GM12878 (cell line): ENCODE measurements around the gene PRKCE. TPM values are rescaled to one million over a fixed set of nuclear protein-coding genes. Genes with fewer than 3 reads are reported as not detected.

Source experiments
- ASH2L ChIP-seq: fragments of 300-600, 200-600 bp; sonication (generic); IDR thresholded peaks from 2 replicates; pipeline ENCODE4 v1.6.1; 2017; ENCODE audit warnings: low read depth, mild to moderate bottlenecking, borderline replicate concordance
- BCL11A ChIP-seq: IDR thresholded peaks from 2 replicates; pipeline ENCODE4 v1.6.1; 2011; ENCODE audit warnings: low read depth, low read length
- BHLHE40 ChIP-seq, 2 experiments: fragments of 450-650 bp in 1 of 2; IDR thresholded peaks; 2 replicates each; pipeline ENCODE4 v1.6.1; 2011 to 2017; ENCODE audit warnings: low read depth in 2 of 2, borderline replicate concordance in 1 of 2, improper control_type of control experiment in 1 of 2, low read length in 1 of 2, mild to moderate bottlenecking in 1 of 2
- CBX3 ChIP-seq: fragments of 200-600 bp; sonication (generic); IDR thresholded peaks from 2 replicates; pipeline ENCODE4 v1.6.1; 2016; ENCODE audit warnings: low read depth, borderline replicate concordance
- CEBPZ ChIP-seq: fragments of 150-350 bp; IDR thresholded peaks from 2 replicates; pipeline ENCODE4 v1.6.1; 2016; ENCODE audit warnings: low read depth, low read length
- E4F1 ChIP-seq: fragments of 450-650 bp; IDR thresholded peaks from 2 replicates; pipeline ENCODE4 v1.6.1; 2018; ENCODE audit warnings: borderline replicate concordance, mild to moderate bottlenecking; ENCODE audit not compliant: partially characterized antibody
- EED ChIP-seq: sonication (generic); IDR thresholded peaks from 2 replicates; pipeline ENCODE4 v1.6.1; 2016; ENCODE audit warnings: antibody characterized with exemption, low read depth
- ESRRA ChIP-seq: IDR thresholded peaks from 2 replicates; pipeline ENCODE4 v1.6.1; 2012; ENCODE audit warnings: mild to moderate bottlenecking, low read length, improper control_type of control experiment
- HCFC1 ChIP-seq: fragments of 150-350 bp; IDR thresholded peaks from 2 replicates; pipeline ENCODE4 v1.6.1; 2014; ENCODE audit warnings: low read length
- MYC ChIP-seq: IDR thresholded peaks from 2 replicates; pipeline ENCODE4 v1.6.1; 2011; ENCODE audit warnings: mild to moderate bottlenecking, low read length, moderate library complexity, inconsistent platforms; ENCODE audit not compliant: insufficient read depth, insufficient replicate concordance, insufficient read length, severe bottlenecking
- NBN ChIP-seq: fragments of 450-650 bp; IDR thresholded peaks from 2 replicates; pipeline ENCODE4 v1.6.1; 2016
- RFX5 ChIP-seq: IDR thresholded peaks from 2 replicates; pipeline ENCODE4 v1.6.1; 2011; ENCODE audit warnings: low read depth, low read length, improper control_type of control experiment
- SMAD5 ChIP-seq: IDR thresholded peaks from 2 replicates; pipeline ENCODE4 v1.6.1; 2016; ENCODE audit warnings: antibody characterized with exemption, low read depth
- SUZ12 ChIP-seq: fragments of 200-600 bp; sonication (generic); IDR thresholded peaks from one replicate; pipeline ENCODE4 v1.6.1; 2018; ENCODE audit warnings: antibody characterized with exemption, mild to moderate bottlenecking; ENCODE audit not compliant: unreplicated experiment
- TBL1XR1 ChIP-seq: IDR thresholded peaks from 2 replicates; pipeline ENCODE4 v1.6.1; 2012; ENCODE audit warnings: low read depth, low read length, improper control_type of control experiment
- TCF12 ChIP-seq: IDR thresholded peaks from 2 replicates; pipeline ENCODE4 v1.6.1; 2011; ENCODE audit warnings: low read depth, mild to moderate bottlenecking, low read length
- USF2 ChIP-seq: IDR thresholded peaks from 2 replicates; pipeline ENCODE4 v1.6.1; 2011; ENCODE audit warnings: low read depth, low read length, improper control_type of control experiment, borderline replicate concordance
- ZBTB40 ChIP-seq: fragments of 450-650 bp; IDR thresholded peaks from 2 replicates; pipeline ENCODE4 v1.6.1; 2016; ENCODE audit warnings: mild to moderate bottlenecking, moderate library complexity, borderline replicate concordance
- ZNF622 ChIP-seq: fragments of 450-650 bp; IDR thresholded peaks from 2 replicates; pipeline ENCODE4 v1.6.1; 2017; ENCODE audit warnings: mild to moderate bottlenecking, inconsistent platforms
- polyA plus RNA-seq, 11 experiments: library from polyadenylated mRNA; depleted of rRNA in 4 of 11; unstranded in 6 of 11; stranded (reverse) in 5 of 11; fragments of >200 nt; fragmentation: Nextera tagmentation in 4 of 11; fragmentation: Illumina TruSeq in 1 of 11; extraction: Ambion mirVana in 4 of 11; extraction: Trizol in 1 of 11; gene quantifications; 1 replicate in 1 of 11; 2 replicates in 10 of 11; pipeline versions ENCODE4 v1.2.1 to v1.2.3, GENCODE V29; 2011 to 2016; ENCODE audit warnings: inconsistent platforms in 2 of 11, missing spikeins in 2 of 11, low read depth in 1 of 11
- total RNA-seq, 4 experiments: library from RNA; depleted of rRNA in 3 of 4; stranded (reverse); fragments of >200 nt in 3 of 4; fragmentation: Illumina TruSeq in 1 of 4; extraction: Trizol in 1 of 4; gene quantifications; 2 replicates each; pipeline versions ENCODE4 v1.2.1 to v1.2.3, GENCODE V29; 2013 to 2021

Gene PRKCE
- total and polyA plus RNA-seq, 10 of the 15 experiments (the other 5 are each of a cell fraction or from before 2014, with no cell fraction given), result 2.6 to 28.2 (median 11.3) TPM

- TF ChIP-seq USF2 (no peak), SUZ12 (no peak), HCFC1 (no peak; the same call in 1 of the 2 replicates), CBX3 (no peak), CEBPZ (no peak), BHLHE40 (IDR thresholded peaks at IDR 0.05; ENCODE audit: borderline replicate concordance in 1 of 2, low read depth in 2 of 2, low read length in 1 of 2) (peak in 1 of 2 experiments; percentile 65; a peak in 2 of 4 replicates), BCL11A (peak; percentile 85), RFX5 (no peak), SMAD5 (no peak), TBL1XR1 (no peak), NBN (peak; percentile 87), TCF12 (no peak), EED (peak; percentile 67; the same call in 1 of the 2 replicates), ZBTB40 (peak; percentile 6; the same call in 1 of the 2 replicates), ESRRA (no peak), ZNF622 (no peak), ASH2L (peak; percentile 58; the same call in 1 of the 2 replicates), MYC (no peak), E4F1 (no peak)
Measured at GRCh38 chr2:45729753-45730512, 78.5 kb downstream of the PRKCE start (continued).
